ENCODE results near the gene CMTR1. TPM values are rescaled to one million over a fixed set of nuclear protein-coding genes. Genes with fewer than 3 reads are reported as not detected.

The CMTR1 gene
- total RNA-seq, 1 donor from 2014 or later: 28.1 TPM

DNA sequence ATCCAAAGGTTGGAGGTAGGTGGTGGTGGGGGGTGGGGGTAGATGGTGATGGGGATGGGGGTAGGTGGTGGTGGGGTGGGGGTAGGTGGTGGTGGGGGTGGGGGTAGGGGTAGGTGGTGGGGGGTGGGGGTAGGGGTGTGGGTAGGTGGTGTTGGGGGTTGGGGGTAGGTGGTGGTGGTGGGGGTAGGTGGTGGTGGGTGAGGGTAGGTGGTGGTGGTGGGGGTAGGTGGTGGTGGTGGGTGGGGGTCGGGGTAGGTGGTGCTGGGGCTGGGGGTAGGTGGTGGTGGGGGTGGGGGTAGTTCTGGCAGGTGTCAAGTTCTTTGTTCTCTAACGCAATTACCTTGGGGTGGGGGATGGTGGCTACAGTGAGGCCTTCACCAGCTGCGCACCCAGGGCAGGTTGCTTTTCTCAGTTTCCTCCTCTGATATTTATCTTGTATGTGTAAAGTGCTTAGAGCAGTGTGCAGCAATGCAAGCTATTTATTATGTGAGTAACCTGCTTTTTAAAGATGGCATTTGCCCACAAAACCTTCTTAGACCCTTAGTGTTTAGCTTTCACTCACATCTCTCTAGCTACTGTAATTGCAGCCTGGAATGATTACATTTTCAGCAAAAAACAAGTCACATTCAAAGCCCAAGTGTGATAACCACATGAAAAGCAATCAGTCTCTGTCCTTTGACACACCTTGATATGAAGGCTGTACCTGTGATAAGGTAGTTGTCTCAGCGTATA lies 74.8 kb downstream of the CMTR1 start:
- Mint-ChIP-seq H3K36me3 (ENCODE audit: low read depth) (no peaks in the 10 kb centered on the region), H3K4me3 (ENCODE audit: unreplicated experiment) (no peak overlapping the region), H3K4me1 (ENCODE audit: low read depth) (peaks cover 7% of the 10 kb centered on the region), H3K27me3 (ENCODE audit: low read depth) (peaks cover 16% of the 10 kb centered on the region), H3K27ac (ENCODE audit: unreplicated experiment) (no peak overlapping the region), H3K9me3 (ENCODE audit: low read depth) (no peaks in the 10 kb centered on the region)
- TF ChIP-seq, protein P1, sequence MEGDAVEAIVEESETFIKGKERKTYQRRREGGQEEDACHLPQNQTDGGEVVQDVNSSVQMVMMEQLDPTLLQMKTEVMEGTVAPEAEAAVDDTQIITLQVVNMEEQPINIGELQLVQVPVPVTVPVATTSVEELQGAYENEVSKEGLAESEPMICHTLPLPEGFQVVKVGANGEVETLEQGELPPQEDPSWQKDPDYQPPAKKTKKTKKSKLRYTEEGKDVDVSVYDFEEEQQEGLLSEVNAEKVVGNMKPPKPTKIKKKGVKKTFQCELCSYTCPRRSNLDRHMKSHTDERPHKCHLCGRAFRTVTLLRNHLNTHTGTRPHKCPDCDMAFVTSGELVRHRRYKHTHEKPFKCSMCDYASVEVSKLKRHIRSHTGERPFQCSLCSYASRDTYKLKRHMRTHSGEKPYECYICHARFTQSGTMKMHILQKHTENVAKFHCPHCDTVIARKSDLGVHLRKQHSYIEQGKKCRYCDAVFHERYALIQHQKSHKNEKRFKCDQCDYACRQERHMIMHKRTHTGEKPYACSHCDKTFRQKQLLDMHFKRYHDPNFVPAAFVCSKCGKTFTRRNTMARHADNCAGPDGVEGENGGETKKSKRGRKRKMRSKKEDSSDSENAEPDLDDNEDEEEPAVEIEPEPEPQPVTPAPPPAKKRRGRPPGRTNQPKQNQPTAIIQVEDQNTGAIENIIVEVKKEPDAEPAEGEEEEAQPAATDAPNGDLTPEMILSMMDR (IDR thresholded peaks at IDR 0.05): no peak
- DNase-seq (ENCODE audit: low spot score): no peak

GRCh38 chr6:37511201-37511600 lies 78.2 kb downstream of the CMTR1 start:
- DNase-seq (ENCODE audit: low spot score): no peak
- TF ChIP-seq, protein P1 (IDR thresholded peaks at IDR 0.05): no peak
- H3K27me3 Mint-ChIP-seq (ENCODE audit: low read depth): peaks cover 28% of the 10 kb centered on the region
- no peaks in the 10 kb centered on the region for H3K36me3 Mint-ChIP-seq (ENCODE audit: low read depth)
- H3K4me3 Mint-ChIP-seq (ENCODE audit: unreplicated experiment): no peak overlapping the region
- peaks cover 17% of the 10 kb centered on the region for H3K4me1 Mint-ChIP-seq (ENCODE audit: low read depth)
- no peaks in the 10 kb centered on the region for H3K9me3 Mint-ChIP-seq (ENCODE audit: low read depth)
- no peak overlapping the region for H3K27ac Mint-ChIP-seq (ENCODE audit: unreplicated experiment)

DNA sequence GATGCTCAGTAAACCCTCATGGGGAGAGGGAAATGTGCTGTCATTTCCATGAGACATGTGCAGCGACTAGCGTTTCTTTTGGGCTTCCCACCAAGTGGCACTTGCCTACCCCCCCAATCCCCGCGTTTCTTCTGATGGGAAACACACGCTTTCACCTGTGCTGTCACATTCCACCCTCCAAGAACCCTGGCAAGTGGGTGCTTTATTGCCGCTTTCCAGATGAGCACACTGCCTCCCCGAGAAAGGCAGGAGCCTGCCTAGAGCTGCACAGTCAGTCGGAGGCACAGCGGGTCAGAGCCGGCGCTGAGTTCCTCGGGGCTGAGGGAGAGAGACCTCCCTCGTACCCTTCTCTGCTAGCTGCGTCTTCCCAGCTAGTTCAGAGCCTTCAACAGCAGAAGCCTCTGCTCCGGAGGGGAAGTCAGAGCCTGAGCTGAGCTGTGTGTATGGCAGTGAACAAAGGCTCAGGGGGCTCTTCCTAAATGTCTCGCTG lies 78.9 kb downstream of the CMTR1 start:
- TF ChIP-seq, protein P1 (IDR thresholded peaks at IDR 0.05): no peak
- H3K4me1 Mint-ChIP-seq (ENCODE audit: low read depth): peaks cover 21% of the 10 kb centered on the region
- no peak overlapping the region for H3K4me3 Mint-ChIP-seq (ENCODE audit: unreplicated experiment)
- no peaks in the 10 kb centered on the region for H3K9me3 Mint-ChIP-seq (ENCODE audit: low read depth)
- no peaks in the 10 kb centered on the region for H3K36me3 Mint-ChIP-seq (ENCODE audit: low read depth)
- peaks cover 28% of the 10 kb centered on the region for H3K27me3 Mint-ChIP-seq (ENCODE audit: low read depth)
- no peak overlapping the region for H3K27ac Mint-ChIP-seq (ENCODE audit: unreplicated experiment)
- no peak for DNase-seq (ENCODE audit: low spot score)

- H3K36me3 Mint-ChIP-seq (ENCODE audit: low read depth): no peaks in the 10 kb centered on the region
- no peak overlapping the region for H3K27ac Mint-ChIP-seq (ENCODE audit: unreplicated experiment)
- H3K27me3 Mint-ChIP-seq (ENCODE audit: low read depth): peaks cover 28% of the 10 kb centered on the region
- TF ChIP-seq, protein P1 (IDR thresholded peaks at IDR 0.05): no peak
- no peak overlapping the region for H3K4me3 Mint-ChIP-seq (ENCODE audit: unreplicated experiment)
- H3K4me1 Mint-ChIP-seq (ENCODE audit: low read depth): peaks cover 21% of the 10 kb centered on the region
- H3K9me3 Mint-ChIP-seq (ENCODE audit: low read depth): no peaks in the 10 kb centered on the region
- no peak for DNase-seq (ENCODE audit: low spot score)
These were observed 79.5 kb downstream of the CMTR1 start for GRCh38 chr6:37512400-37513011.

DNA sequence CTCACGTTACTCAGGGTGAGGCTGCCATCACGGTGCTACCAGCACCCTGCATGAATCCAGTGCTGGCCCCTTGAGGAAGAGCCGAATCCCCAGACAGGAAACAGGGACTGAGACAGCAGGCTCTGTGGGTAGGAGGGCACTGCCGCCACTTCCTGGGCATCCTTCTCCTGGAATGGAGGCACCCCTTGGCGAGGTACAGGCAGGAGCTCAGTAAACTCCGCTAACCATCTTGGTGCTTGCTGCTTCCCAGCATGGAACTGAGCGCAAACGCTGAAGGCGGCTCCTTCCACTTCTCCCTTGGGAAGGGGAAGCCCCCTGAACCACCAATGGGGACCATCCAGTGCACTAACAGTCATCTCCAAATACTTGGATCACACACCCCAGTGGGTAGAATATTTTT lies 80.1 kb downstream of the CMTR1 start:
- no peaks in the 10 kb centered on the region for H3K9me3 Mint-ChIP-seq (ENCODE audit: low read depth)
- H3K4me3 Mint-ChIP-seq (ENCODE audit: unreplicated experiment): no peak overlapping the region
- peaks cover 28% of the 10 kb centered on the region for H3K27me3 Mint-ChIP-seq (ENCODE audit: low read depth)
- H3K36me3 Mint-ChIP-seq (ENCODE audit: low read depth): no peaks in the 10 kb centered on the region
- H3K27ac Mint-ChIP-seq (ENCODE audit: unreplicated experiment): peak overlapping the region; percentile 7
- DNase-seq (ENCODE audit: low spot score): no peak
- peaks cover 21% of the 10 kb centered on the region for H3K4me1 Mint-ChIP-seq (ENCODE audit: low read depth)
- TF ChIP-seq, protein P1 (IDR thresholded peaks at IDR 0.05): no peak

Measured in chondrocyte (in vitro differentiated cells).